HG02884 (cell line): ENCODE data around the gene UPK3A.
"Not testable (repeated sequence)": the region's sequence is repeated elsewhere in the genome, so short reads cannot be mapped to it uniquely, and the experiment has no call there.

ENCODE experiments used
- ATAC-seq: cut with Tn5 transposase; IDR thresholded peaks from one replicate; pipeline ENCODE4 v1.9.1; 2021; ENCODE audit warnings: mild to moderate bottlenecking, moderate library complexity; ENCODE audit not compliant: unreplicated experiment

UPK3A gene

GRCh38 chr22:45324311-45324711 is 39.6 kb downstream of the UPK3A start:
- no peak for ATAC-seq

GRCh38 chr22:45328261-45328660 is 43.5 kb downstream of the UPK3A start:
- ATAC-seq: not testable (repeated sequence)

GRCh38 chr22:45328822-45329529 is 44.2 kb downstream of the UPK3A start:
- ATAC-seq: no peak

GRCh38 chr22:45329530-45329936 is 44.8 kb downstream of the UPK3A start:
- ATAC-seq: no peak

GRCh38 chr22:45330548-45330947 is 45.8 kb downstream of the UPK3A start:
- no peak for ATAC-seq

- ATAC-seq: no peak
Observed at GRCh38 chr22:45331486-45331885, 46.7 kb downstream of the UPK3A start.

GRCh38 chr22:45332001-45332400 is 47.3 kb downstream of the UPK3A start:
- no peak for ATAC-seq

GRCh38 chr22:45334068-45334467 is 49.3 kb downstream of the UPK3A start:
- ATAC-seq: no peak

- no peak for ATAC-seq
Observed at GRCh38 chr22:45334528-45334927, 49.8 kb downstream of the UPK3A start.

GRCh38 chr22:45335021-45335818 is 50.5 kb downstream of the UPK3A start:
- no peak for ATAC-seq

- ATAC-seq: no peak
Observed at GRCh38 chr22:45335854-45336522, 51.2 kb downstream of the UPK3A start.

GRCh38 chr22:45336971-45337431 is 52.3 kb downstream of the UPK3A start:
- no peak for ATAC-seq

GRCh38 chr22:45337536-45337935 is 52.8 kb downstream of the UPK3A start:
- ATAC-seq: no peak

GRCh38 chr22:45338795-45339194 is 54.0 kb downstream of the UPK3A start:
- no peak for ATAC-seq

GRCh38 chr22:45340323-45340722 is 55.6 kb downstream of the UPK3A start:
- no peak for ATAC-seq

- ATAC-seq: no peak
Observed at GRCh38 chr22:45341498-45341897, 56.7 kb downstream of the UPK3A start.

- no peak for ATAC-seq
Observed at GRCh38 chr22:45343143-45343542, 58.4 kb downstream of the UPK3A start.

- ATAC-seq: no peak
Observed at GRCh38 chr22:45344334-45344733, 59.6 kb downstream of the UPK3A start.
